Keratinocyte (primary cell): ENCODE measurements around the gene NOLC1. TPM values are rescaled to one million over a fixed set of nuclear protein-coding genes. Genes with fewer than 3 reads are reported as not detected.

Experiments used
- DNase-seq: peaks from one replicate; pipeline ENCODE4 v3.0.0-alpha.2; 2011; ENCODE audit warnings: low read depth, missing footprints, low spot score
- FAIRE-seq: peaks from 2 replicates; lab custom pipeline; 2011; peaks lifted over from hg19 to GRCh38; lab: Jason Lieb, UNC
- H2AFZ ChIP-seq: 2 replicates; pipeline ENCODE4 v1.6.0; 2012; ENCODE audit warnings: low read length, control low read depth, inconsistent platforms; ENCODE audit not compliant: control insufficient read depth
- H3K27ac ChIP-seq: 2 replicates; pipeline ENCODE4 v1.5.1; 2011; ENCODE audit warnings: low read length; ENCODE audit not compliant: control insufficient read depth, insufficient read depth
- H3K27me3 ChIP-seq: 3 replicates; pipeline ENCODE4 v1.6.0; 2011; ENCODE audit warnings: low read length; ENCODE audit not compliant: control insufficient read depth, insufficient read depth; ENCODE audit errors: extremely low read depth
- H3K36me3 ChIP-seq, 2 experiments: 2 replicates in 1 of 2; 3 replicates in 1 of 2; pipeline ENCODE4 v1.5.1; 2011; ENCODE audit warnings: low read length in 2 of 2, mild to moderate bottlenecking in 1 of 2; ENCODE audit not compliant: control insufficient read depth in 2 of 2, insufficient read depth in 2 of 2; ENCODE audit errors: extremely low read depth in 1 of 2
- H3K4me1 ChIP-seq: 3 replicates; pipeline ENCODE4 v1.5.1; 2011; ENCODE audit warnings: low read length; ENCODE audit not compliant: control insufficient read depth, insufficient read depth; ENCODE audit errors: extremely low read depth
- H3K4me2 ChIP-seq: 3 replicates; pipeline ENCODE4 v1.6.0; 2011; ENCODE audit warnings: low read depth, low read length; ENCODE audit not compliant: control insufficient read depth, insufficient read depth; ENCODE audit errors: extremely low read depth
- H3K4me3 ChIP-seq, 3 experiments: fragments of 200-600 bp in 1 of 3; sonication (generic) in 1 of 3; 2 replicates in 2 of 3; 3 replicates in 1 of 3; pipeline ENCODE4 v1.5.1; 2011 to 2016; ENCODE audit warnings: low read length in 3 of 3, mild to moderate bottlenecking in 3 of 3, control low read depth in 2 of 3, inconsistent platforms in 1 of 3, low read depth in 1 of 3, mixed read lengths in 1 of 3, mixed run types in 1 of 3, moderate library complexity in 1 of 3; ENCODE audit not compliant: control insufficient read depth in 2 of 3, insufficient read depth in 2 of 3; ENCODE audit errors: extremely low read depth in 1 of 3
- H3K79me2 ChIP-seq: 2 replicates; pipeline ENCODE4 v1.6.0; 2012; ENCODE audit warnings: low read length; ENCODE audit not compliant: control insufficient read depth, insufficient read depth
- H3K9ac ChIP-seq: 3 replicates; pipeline ENCODE4 v1.6.0; 2011; ENCODE audit warnings: low read length; ENCODE audit not compliant: control insufficient read depth, insufficient read depth; ENCODE audit errors: extremely low read depth
- H3K9me1 ChIP-seq: 3 replicates; pipeline ENCODE4 v1.6.0; 2011; ENCODE audit warnings: low read length; ENCODE audit not compliant: control insufficient read depth, insufficient read depth; ENCODE audit errors: extremely low read depth
- H3K9me3 ChIP-seq: 2 replicates; pipeline ENCODE4 v1.5.1; 2012; ENCODE audit warnings: low read depth, low read length; ENCODE audit not compliant: control insufficient read depth
- H4K20me1 ChIP-seq: 3 replicates; pipeline ENCODE4 v1.6.0; 2011; ENCODE audit warnings: low read length; ENCODE audit not compliant: control insufficient read depth, insufficient read depth; ENCODE audit errors: extremely low read depth
- EZH2 ChIP-seq: IDR thresholded peaks from one replicate; pipeline ENCODE4 v1.6.1; 2012; ENCODE audit warnings: inconsistent platforms, mild to moderate bottlenecking, low read length, moderate library complexity
- dilution Hi-C: fragments of 300-500 bp; cut with MboI; formaldehyde crosslinking; loops from one replicate; pipeline ENCODE4 v1.7.0; 2020; ENCODE audit warnings: low sequenced_read_pairs; ENCODE audit not compliant: extremely low pct_ligation_motif_present
- polyA plus RNA-seq, 5 experiments: library from polyadenylated mRNA; depleted of rRNA in 3 of 5; stranded (reverse) in 3 of 5; stranded (forward) in 1 of 5; unstranded in 1 of 5; fragments of >200 nt; gene quantifications; 1 replicate in 1 of 5; 2 replicates in 3 of 5; 3 replicates in 1 of 5; pipeline versions ENCODE4 v1.2.1 to v1.2.3, GENCODE V29; 2011 to 2012; ENCODE audit warnings: missing spikeins in 2 of 5, low read depth in 1 of 5, low replicate concordance in 1 of 5
- TF ChIP-seq, protein P1 (sequence below), 3 experiments: IDR thresholded peaks in 1 of 3; conservative IDR thresholded peaks in 1 of 3; optimal IDR thresholded peaks in 1 of 3; 2 replicates in 2 of 3; 3 replicates in 1 of 3; pipeline versions ENCODE3 to v1.5.1; 2011; ENCODE audit warnings: low read length in 3 of 3, mild to moderate bottlenecking in 3 of 3, moderate library complexity in 2 of 3, control low read depth in 1 of 3, inconsistent platforms in 1 of 3; ENCODE audit not compliant: insufficient read depth in 2 of 3; ENCODE audit errors: extremely low read depth in 1 of 3

The NOLC1 gene
- polyA plus RNA-seq, 1 donor (not counting 4 experiments of a cell fraction or from before 2014, with no cell fraction given): 126 TPM

- TF ChIP-seq EZH2: no peak
- TF ChIP-seq, protein P1, sequence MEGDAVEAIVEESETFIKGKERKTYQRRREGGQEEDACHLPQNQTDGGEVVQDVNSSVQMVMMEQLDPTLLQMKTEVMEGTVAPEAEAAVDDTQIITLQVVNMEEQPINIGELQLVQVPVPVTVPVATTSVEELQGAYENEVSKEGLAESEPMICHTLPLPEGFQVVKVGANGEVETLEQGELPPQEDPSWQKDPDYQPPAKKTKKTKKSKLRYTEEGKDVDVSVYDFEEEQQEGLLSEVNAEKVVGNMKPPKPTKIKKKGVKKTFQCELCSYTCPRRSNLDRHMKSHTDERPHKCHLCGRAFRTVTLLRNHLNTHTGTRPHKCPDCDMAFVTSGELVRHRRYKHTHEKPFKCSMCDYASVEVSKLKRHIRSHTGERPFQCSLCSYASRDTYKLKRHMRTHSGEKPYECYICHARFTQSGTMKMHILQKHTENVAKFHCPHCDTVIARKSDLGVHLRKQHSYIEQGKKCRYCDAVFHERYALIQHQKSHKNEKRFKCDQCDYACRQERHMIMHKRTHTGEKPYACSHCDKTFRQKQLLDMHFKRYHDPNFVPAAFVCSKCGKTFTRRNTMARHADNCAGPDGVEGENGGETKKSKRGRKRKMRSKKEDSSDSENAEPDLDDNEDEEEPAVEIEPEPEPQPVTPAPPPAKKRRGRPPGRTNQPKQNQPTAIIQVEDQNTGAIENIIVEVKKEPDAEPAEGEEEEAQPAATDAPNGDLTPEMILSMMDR (optimal IDR thresholded peaks at IDR 0.05 in 1 of 3, IDR thresholded peaks at IDR 0.05 in 1 of 3, conservative IDR thresholded peaks at IDR 0.05 in 1 of 3; ENCODE audit: extremely low read depth in 1 of 3, insufficient read depth in 2 of 3, low read length in 3 of 3): peak in 1 of 3 experiments; percentile 4
- H3K36me3 ChIP-seq: no peaks in the 10 kb centered on the region
- H3K79me2 ChIP-seq: peaks cover 26% of the 10 kb centered on the region
- peaks cover 35% of the 10 kb centered on the region for H3K4me1 ChIP-seq
- H4K20me1 ChIP-seq: no peaks in the 10 kb centered on the region
- no peaks in the 10 kb centered on the region for H3K9me3 ChIP-seq
- H3K4me3 ChIP-seq: no peak overlapping the region
- no peaks in the 10 kb centered on the region for H3K9me1 ChIP-seq
- no peak overlapping the region for H3K27ac ChIP-seq
- H3K4me2 ChIP-seq: no peak overlapping the region
- FAIRE-seq (no peak), DNase-seq (no peak)
- H3K27me3 ChIP-seq: no peaks in the 10 kb centered on the region
- no peak overlapping the region for H3K9ac ChIP-seq
- H2AFZ ChIP-seq: no peak overlapping the region
- dilution Hi-C loops: no loop called here
Observed at GRCh38 chr10:102121739-102122372, 30.3 kb upstream of the NOLC1 start.

DNA sequence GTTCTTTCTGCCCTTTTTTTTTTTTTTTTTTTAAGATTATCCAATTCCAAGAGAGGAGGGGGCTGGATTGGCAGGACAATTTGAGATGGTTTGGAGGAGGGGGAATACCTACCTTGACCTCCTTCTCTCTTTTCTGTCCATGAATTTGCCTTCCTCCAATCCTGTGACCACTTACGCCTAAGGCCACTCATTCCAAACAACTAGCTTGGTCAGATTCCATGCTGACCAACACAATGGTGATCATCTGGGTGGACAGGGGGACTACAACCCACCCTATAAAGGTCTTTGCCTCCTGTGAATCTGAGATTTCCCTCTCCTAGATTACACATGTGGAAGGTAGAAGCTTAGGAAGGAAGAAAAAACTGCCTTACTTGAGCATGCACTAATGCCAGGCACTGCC, 29.7 kb upstream of the NOLC1 start:
- no peak overlapping the region for H2AFZ ChIP-seq
- no peaks in the 10 kb centered on the region for H3K9me3 ChIP-seq
- no peak overlapping the region for H3K4me3 ChIP-seq
- H3K79me2 ChIP-seq: peaks cover 20% of the 10 kb centered on the region
- dilution Hi-C loops: no loop called here
- peaks cover 29% of the 10 kb centered on the region for H3K4me1 ChIP-seq
- no peak overlapping the region for H3K4me2 ChIP-seq
- DNase-seq: no peak
- TF ChIP-seq, protein P1 (optimal IDR thresholded peaks at IDR 0.05 in 1 of 3, IDR thresholded peaks at IDR 0.05 in 1 of 3, conservative IDR thresholded peaks at IDR 0.05 in 1 of 3; ENCODE audit: extremely low read depth in 1 of 3, insufficient read depth in 2 of 3, low read length in 3 of 3): no peak
- no peak for TF ChIP-seq EZH2
- H3K9me1 ChIP-seq: no peaks in the 10 kb centered on the region
- FAIRE-seq: no peak
- H3K36me3 ChIP-seq: no peaks in the 10 kb centered on the region
- H3K27me3 ChIP-seq: no peaks in the 10 kb centered on the region
- no peaks in the 10 kb centered on the region for H4K20me1 ChIP-seq
- H3K27ac ChIP-seq: no peak overlapping the region
- no peak overlapping the region for H3K9ac ChIP-seq
